GM10266 (cell line): ENCODE results near the gene PLIN4.
"Not testable (repeated sequence)": the region's sequence is repeated elsewhere in the genome, so short reads cannot be mapped to it uniquely, and the experiment has no call there.

ENCODE experiments used
- DNase-seq: peaks from one replicate; pipeline ENCODE4 v3.0.0; 2012; ENCODE audit errors: extremely low spot score
- TF ChIP-seq, protein P1 (sequence below): IDR thresholded peaks from 2 replicates; pipeline ENCODE4 v1.5.1; 2012; ENCODE audit warnings: mild to moderate bottlenecking, low read depth; ENCODE audit not compliant: control insufficient read depth, insufficient read depth; ENCODE audit errors: missing control alignments

Gene PLIN4, protein sequence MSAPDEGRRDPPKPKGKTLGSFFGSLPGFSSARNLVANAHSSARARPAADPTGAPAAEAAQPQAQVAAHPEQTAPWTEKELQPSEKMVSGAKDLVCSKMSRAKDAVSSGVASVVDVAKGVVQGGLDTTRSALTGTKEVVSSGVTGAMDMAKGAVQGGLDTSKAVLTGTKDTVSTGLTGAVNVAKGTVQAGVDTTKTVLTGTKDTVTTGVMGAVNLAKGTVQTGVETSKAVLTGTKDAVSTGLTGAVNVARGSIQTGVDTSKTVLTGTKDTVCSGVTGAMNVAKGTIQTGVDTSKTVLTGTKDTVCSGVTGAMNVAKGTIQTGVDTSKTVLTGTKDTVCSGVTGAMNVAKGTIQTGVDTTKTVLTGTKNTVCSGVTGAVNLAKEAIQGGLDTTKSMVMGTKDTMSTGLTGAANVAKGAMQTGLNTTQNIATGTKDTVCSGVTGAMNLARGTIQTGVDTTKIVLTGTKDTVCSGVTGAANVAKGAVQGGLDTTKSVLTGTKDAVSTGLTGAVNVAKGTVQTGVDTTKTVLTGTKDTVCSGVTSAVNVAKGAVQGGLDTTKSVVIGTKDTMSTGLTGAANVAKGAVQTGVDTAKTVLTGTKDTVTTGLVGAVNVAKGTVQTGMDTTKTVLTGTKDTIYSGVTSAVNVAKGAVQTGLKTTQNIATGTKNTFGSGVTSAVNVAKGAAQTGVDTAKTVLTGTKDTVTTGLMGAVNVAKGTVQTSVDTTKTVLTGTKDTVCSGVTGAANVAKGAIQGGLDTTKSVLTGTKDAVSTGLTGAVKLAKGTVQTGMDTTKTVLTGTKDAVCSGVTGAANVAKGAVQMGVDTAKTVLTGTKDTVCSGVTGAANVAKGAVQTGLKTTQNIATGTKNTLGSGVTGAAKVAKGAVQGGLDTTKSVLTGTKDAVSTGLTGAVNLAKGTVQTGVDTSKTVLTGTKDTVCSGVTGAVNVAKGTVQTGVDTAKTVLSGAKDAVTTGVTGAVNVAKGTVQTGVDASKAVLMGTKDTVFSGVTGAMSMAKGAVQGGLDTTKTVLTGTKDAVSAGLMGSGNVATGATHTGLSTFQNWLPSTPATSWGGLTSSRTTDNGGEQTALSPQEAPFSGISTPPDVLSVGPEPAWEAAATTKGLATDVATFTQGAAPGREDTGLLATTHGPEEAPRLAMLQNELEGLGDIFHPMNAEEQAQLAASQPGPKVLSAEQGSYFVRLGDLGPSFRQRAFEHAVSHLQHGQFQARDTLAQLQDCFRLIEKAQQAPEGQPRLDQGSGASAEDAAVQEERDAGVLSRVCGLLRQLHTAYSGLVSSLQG (N-terminal part only)

DNA sequence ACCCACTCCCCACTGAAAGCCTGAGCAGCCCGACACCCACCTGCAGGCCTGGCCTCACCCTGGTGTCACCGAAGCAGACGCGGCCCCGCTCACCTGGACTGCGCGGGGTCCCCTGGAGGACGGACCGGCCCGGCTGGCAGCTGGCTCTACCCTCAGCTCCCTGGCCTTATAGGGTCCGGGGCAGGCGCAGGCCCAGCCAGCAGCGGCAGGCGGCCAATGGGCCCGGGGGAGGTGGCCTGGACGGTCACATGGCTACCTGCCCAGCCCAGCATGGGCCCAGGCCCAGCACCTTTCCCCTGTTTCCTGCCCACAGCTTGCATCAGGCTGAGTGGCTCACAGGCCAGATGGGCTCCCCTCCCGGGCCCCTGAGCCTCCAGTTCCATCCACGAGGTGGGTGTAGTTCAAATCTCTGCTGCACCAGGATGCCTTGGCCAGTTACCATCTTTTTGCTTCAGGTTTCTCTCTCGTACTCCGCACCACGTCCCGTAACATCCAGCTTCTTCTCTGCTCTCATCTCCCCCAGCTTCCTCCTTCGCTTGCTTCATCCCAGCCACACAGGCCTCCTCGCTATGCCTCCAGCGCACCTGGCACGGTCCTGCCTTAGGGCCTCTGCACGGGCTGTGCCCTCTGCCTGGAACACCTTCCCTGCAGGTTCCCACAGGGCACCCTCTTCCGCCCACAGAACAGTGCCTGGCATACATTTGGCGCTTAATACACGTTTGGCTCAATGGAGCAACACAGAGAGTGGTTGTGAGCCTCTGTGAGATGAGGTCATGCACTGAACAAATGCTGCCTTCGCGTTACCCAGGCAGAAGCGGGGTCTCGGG is at the start of gene PLIN4:
TSS of gene PLIN4 (minus strand) at position 142 of the 827 bp plus-strand sequence. CDS start 214 bp downstream, outside the sequence.
- TF ChIP-seq, protein P1, sequence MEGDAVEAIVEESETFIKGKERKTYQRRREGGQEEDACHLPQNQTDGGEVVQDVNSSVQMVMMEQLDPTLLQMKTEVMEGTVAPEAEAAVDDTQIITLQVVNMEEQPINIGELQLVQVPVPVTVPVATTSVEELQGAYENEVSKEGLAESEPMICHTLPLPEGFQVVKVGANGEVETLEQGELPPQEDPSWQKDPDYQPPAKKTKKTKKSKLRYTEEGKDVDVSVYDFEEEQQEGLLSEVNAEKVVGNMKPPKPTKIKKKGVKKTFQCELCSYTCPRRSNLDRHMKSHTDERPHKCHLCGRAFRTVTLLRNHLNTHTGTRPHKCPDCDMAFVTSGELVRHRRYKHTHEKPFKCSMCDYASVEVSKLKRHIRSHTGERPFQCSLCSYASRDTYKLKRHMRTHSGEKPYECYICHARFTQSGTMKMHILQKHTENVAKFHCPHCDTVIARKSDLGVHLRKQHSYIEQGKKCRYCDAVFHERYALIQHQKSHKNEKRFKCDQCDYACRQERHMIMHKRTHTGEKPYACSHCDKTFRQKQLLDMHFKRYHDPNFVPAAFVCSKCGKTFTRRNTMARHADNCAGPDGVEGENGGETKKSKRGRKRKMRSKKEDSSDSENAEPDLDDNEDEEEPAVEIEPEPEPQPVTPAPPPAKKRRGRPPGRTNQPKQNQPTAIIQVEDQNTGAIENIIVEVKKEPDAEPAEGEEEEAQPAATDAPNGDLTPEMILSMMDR, result no peak
- DNase-seq, result no peak

DNA sequence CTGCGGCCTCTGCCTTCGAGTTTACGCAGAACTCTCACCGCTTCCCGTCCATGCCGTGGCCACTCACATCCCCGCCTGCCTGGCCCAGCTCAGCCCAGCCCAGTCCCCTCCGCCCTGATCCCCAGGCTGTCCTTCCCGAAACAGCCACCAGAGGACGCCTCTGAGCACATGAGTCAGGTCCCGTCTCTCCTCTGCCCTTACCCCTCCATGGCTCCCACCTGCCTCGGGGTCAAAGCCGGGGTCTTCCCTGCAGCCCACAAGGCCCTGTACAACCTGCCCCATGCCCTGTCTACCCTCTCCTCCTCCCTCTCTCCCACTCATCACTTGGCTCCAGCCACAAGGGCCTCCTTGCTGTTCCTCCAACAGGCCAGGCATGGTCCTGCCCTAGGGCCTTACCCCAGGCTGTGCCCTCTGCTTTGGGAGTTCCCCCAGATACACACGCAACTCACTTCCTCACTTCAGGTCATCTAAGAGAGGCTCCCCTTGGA is 49.3 kb upstream of the PLIN4 start:
- TF ChIP-seq, protein P1, result peak; percentile 72
- no peak for DNase-seq

DNA sequence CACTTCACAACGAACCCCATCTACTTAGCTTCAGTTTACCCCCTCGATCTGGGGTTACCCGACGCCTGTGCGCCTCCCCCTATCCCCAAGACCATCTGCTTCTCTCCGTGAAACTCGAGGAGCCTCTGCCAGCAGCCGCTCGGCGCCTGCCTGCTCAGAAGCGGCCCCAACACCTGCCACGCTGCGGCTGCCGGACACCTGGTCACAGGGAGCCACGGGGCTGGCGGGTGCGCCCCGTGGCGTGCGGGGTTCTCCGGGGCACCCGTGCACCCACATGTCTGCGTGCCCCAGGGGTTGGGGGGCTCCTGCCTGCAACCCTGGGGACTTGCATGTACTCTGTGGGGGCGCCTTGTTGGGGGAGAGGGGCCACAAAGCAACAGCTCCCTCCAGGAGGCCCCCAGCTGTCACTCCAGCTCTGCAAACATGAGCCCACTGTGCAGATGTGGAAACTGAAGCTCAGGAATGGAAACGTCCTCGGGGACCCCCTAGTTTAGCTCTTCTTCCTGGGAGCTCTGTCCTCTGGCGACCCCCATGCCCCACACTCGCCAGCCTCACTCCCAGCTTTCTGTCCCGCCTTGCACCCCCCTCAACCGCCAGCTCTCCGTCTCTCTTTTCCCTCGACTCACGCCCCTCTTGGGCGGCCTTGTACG is 48.2 kb upstream of the PLIN4 start:
- TF ChIP-seq, protein P1, result no peak

DNA sequence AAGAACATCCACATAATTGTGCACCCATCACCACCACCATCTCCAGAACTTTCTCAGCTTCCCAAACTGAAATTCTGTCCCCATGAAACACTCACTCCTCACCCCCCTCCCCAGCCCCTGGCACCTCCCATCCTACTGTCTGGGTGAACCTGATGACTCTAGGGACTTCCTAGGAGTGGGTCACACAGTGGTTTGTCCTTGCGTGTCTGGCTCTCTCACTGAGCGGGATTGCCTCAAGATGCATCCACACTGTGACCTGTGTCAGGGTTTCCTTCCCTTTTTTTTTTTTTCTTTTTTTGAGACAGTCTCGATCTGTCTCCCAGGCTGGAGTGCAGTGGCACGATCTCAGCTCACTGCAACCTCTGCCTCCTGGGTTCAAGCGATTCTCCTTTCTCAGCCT is 45.3 kb upstream of the PLIN4 start:
- DNase-seq, result not testable (repeated sequence)

More for the DNA sequence above, 48.2 kb upstream of the PLIN4 start:
- no peak for DNase-seq

DNA sequence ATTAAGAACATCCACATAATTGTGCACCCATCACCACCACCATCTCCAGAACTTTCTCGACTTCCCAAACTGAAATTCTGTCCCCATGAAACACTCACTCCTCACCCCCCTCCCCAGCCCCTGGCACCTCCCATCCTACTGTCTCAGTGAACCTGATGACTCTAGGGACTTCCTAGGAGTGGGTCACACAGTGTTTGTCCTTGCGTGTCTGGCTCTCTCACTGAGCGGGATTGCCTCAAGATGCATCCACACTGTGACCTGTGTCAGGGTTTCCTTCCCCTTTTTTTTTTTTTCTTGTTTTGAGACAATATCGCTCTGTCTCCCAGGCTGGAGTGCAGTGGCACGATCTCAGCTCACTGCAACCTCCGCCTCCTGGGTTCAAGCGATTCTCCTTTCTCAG is 43.8 kb upstream of the PLIN4 start:
- DNase-seq, result not testable (repeated sequence)

DNA sequence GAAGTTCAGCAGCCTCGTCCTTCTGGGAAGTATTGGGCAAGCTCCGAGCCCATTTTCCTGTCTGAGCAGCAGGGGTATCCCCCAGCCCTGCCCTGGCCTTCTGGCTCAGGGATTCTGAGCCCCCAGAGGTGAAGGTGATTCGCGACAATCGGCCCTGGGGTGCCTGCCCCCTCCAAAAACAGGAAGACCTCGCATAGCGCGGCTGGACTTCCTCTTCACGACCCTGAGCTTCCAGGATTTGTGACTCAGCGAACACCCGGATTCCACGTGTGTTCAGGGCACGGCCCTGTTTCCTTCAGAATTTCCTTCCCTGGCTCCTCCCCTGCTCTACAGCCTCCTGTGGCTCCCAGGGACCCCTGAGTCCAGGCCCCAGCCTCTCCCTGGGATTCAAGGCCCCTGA is 41.3 kb upstream of the PLIN4 start, which contains the start of gene SEMA6B:
TSS of gene SEMA6B (minus strand) at position 116 of the 400 bp plus-strand sequence. CDS start 1,227 bp downstream, outside the sequence.
- TF ChIP-seq, protein P1, result no peak
- no peak for DNase-seq
